ENCODE measurements around the gene AHCYL2.

DNA sequence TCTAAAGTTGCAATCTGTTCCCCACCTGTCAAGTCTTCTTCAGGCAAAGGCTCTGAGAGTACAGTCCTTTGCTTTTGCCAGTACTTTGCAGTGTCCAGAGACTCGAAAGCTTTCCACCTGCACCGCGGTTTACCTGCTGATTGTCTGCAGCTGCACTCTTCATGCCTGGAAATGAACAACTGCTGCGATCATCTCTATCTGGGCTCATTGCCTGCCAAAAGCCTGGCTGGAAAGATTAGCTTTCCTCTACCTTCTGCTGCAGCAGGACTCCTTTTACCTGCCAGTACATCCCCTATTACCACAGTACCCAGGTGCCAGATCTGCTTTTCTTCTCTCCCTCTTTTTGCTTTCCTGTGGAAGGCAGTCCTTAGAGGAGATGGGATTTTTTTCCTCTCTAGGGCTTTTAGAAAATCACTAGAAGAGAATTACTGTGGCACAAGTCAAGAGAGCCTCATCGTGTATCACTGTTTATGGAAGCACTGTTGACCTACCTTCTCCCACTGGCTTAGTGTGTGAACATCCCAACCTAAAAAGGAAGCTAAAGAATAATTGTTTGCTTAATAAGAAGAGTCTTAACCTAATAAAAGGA, 211.6 kb downstream of the AHCYL2 start:
- no peak for TF ChIP-seq POLR2A (IDR thresholded peaks at IDR 0.05)
- TF ChIP-seq, protein P1, sequence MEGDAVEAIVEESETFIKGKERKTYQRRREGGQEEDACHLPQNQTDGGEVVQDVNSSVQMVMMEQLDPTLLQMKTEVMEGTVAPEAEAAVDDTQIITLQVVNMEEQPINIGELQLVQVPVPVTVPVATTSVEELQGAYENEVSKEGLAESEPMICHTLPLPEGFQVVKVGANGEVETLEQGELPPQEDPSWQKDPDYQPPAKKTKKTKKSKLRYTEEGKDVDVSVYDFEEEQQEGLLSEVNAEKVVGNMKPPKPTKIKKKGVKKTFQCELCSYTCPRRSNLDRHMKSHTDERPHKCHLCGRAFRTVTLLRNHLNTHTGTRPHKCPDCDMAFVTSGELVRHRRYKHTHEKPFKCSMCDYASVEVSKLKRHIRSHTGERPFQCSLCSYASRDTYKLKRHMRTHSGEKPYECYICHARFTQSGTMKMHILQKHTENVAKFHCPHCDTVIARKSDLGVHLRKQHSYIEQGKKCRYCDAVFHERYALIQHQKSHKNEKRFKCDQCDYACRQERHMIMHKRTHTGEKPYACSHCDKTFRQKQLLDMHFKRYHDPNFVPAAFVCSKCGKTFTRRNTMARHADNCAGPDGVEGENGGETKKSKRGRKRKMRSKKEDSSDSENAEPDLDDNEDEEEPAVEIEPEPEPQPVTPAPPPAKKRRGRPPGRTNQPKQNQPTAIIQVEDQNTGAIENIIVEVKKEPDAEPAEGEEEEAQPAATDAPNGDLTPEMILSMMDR (IDR thresholded peaks at IDR 0.05): no peak
